GM18858 (cell line): ENCODE results near the gene PRR23E.

Source experiments
- ATAC-seq: cut with Tn5 transposase; IDR thresholded peaks from one replicate; pipeline ENCODE4 v1.9.1; 2021; ENCODE audit not compliant: unreplicated experiment

PRR23E gene

GRCh38 chr3:127164615-127165014 is 28.3 kb upstream of the PRR23E start:
- ATAC-seq, result no peak

- ATAC-seq, result no peak
These were observed 27.9 kb upstream of the PRR23E start for GRCh38 chr3:127165036-127165435.

- no peak for ATAC-seq
These were observed 27.0 kb upstream of the PRR23E start for GRCh38 chr3:127165694-127166485.

GRCh38 chr3:127166501-127167065 is 26.3 kb upstream of the PRR23E start:
- ATAC-seq, result no peak

- no peak for ATAC-seq
These were observed 25.5 kb upstream of the PRR23E start for GRCh38 chr3:127167315-127168043.

GRCh38 chr3:127168271-127168670 is 24.7 kb upstream of the PRR23E start:
- no peak for ATAC-seq

- ATAC-seq, result no peak
These were observed 22.1 kb upstream of the PRR23E start for GRCh38 chr3:127170814-127171213.

- ATAC-seq, result no peak
These were observed 21.6 kb upstream of the PRR23E start for GRCh38 chr3:127171320-127171719.

- no peak for ATAC-seq
These were observed 21.2 kb upstream of the PRR23E start for GRCh38 chr3:127171721-127172120.

GRCh38 chr3:127172211-127172610 is 20.7 kb upstream of the PRR23E start:
- no peak for ATAC-seq

GRCh38 chr3:127172781-127173515 is 20.0 kb upstream of the PRR23E start:
- no peak for ATAC-seq

- ATAC-seq, result no peak
These were observed 19.3 kb upstream of the PRR23E start for GRCh38 chr3:127173516-127174166.

GRCh38 chr3:127174284-127174683 is 18.6 kb upstream of the PRR23E start:
- ATAC-seq, result no peak

GRCh38 chr3:127174715-127175140 is 18.2 kb upstream of the PRR23E start:
- no peak for ATAC-seq

GRCh38 chr3:127175272-127175671 is 17.7 kb upstream of the PRR23E start:
- no peak for ATAC-seq

GRCh38 chr3:127177226-127177625 is 15.7 kb upstream of the PRR23E start:
- ATAC-seq, result no peak

GRCh38 chr3:127180859-127181258 is 12.1 kb upstream of the PRR23E start:
- no peak for ATAC-seq

- no peak for ATAC-seq
These were observed 10.5 kb upstream of the PRR23E start for GRCh38 chr3:127182431-127182830.

GRCh38 chr3:127182848-127183714 is 9.8 kb upstream of the PRR23E start:
- ATAC-seq, result no peak
